Right lobe of liver (tissue), 4 donors: ENCODE measurements around the gene PLEKHG4B.

ENCODE experiments used
- CTCF ChIP-seq, 4 donors: fragments of 200-600 bp in 3 of 4; fragments of 450-650 bp in 1 of 4; IDR thresholded peaks; one replicate each; pipeline versions ENCODE4 v1.5.1 to v1.8.0; 2016 to 2022; ENCODE audit warnings: antibody characterized with exemption in 4 of 4, mild to moderate bottlenecking in 2 of 4
- POLR2A ChIP-seq: fragments of 450-650 bp; IDR thresholded peaks from one replicate; pipeline ENCODE4 v1.6.1; 2017; ENCODE audit warnings: antibody characterized with exemption, mild to moderate bottlenecking
- donor health status: DM: no; HTN: no; CAD: no.
- donor health status: DM: no; HTN: no; CAD: no.
- donor health status: DM: no; HTN: yes; CAD: no.

- TF ChIP-seq POLR2A (no peak), CTCF (IDR thresholded peaks at IDR 0.05) (no peak)
Measured at GRCh38 chr5:54876-55569, 36.9 kb upstream of the PLEKHG4B start.
